HEK293T (cell line): ENCODE results near the gene CHTF8.

ENCODE experiments used
- CTCF ChIA-PET: fragments of 350-600 bp; formaldehyde crosslinking; extraction: SDS; loops from one replicate; lab custom pipeline; 2021; ENCODE audit warnings: antibody characterized with exemption, inconsistent platforms; lab: Yijun Ruan, JAX
- POLR2A ChIA-PET: fragments of 350-600 bp; formaldehyde crosslinking; extraction: SDS; loops from one replicate; lab custom pipeline; 2020; ENCODE audit warnings: antibody characterized with exemption, inconsistent platforms; lab: Yijun Ruan, JAX
- DNase-seq: peaks from one replicate; pipeline ENCODE4 v3.0.0; 2012; ENCODE audit warnings: mixed read lengths; ENCODE audit errors: extremely low spot score
- ARNT ChIP-seq: fragments of 450-650 bp; IDR thresholded peaks from 2 replicates; pipeline ENCODE4 v1.6.1; 2017; ENCODE audit warnings: mild to moderate bottlenecking
- BHLHE40 ChIP-seq: fragments of 450-650 bp; IDR thresholded peaks from 2 replicates; pipeline ENCODE4 v1.6.1; 2016; ENCODE audit warnings: mild to moderate bottlenecking, moderate library complexity, borderline replicate concordance
- CTBP1 ChIP-seq: fragments of 450-650 bp; IDR thresholded peaks from 2 replicates; pipeline ENCODE4 v1.6.1; 2016; ENCODE audit warnings: borderline replicate concordance
- ELF4 ChIP-seq: fragments of 450-650 bp; IDR thresholded peaks from 2 replicates; pipeline ENCODE4 v1.6.1; 2017; ENCODE audit warnings: antibody characterized with exemption
- FOXA1 ChIP-seq: fragments of 450-650 bp; IDR thresholded peaks from 2 replicates; pipeline ENCODE4 v1.6.1; 2016; ENCODE audit warnings: mild to moderate bottlenecking
- FOXK2 ChIP-seq: fragments of 450-650 bp; IDR thresholded peaks from 2 replicates; pipeline ENCODE4 v1.6.1; 2016; ENCODE audit warnings: mild to moderate bottlenecking
- FOXM1 ChIP-seq: fragments of 450-650 bp; IDR thresholded peaks from 2 replicates; pipeline ENCODE4 v1.6.1; 2017; ENCODE audit warnings: mild to moderate bottlenecking, borderline replicate concordance
- HDGF ChIP-seq: fragments of 450-650 bp; IDR thresholded peaks from 2 replicates; pipeline ENCODE4 v1.6.1; 2017; ENCODE audit warnings: antibody characterized with exemption, borderline replicate concordance
- L3MBTL2 ChIP-seq: fragments of 450-650 bp; conservative IDR thresholded peaks from 2 replicates; pipeline ENCODE4 v1.6.1; 2016; ENCODE audit warnings: mild to moderate bottlenecking
- LEF1 ChIP-seq: fragments of 450-650 bp; IDR thresholded peaks from 2 replicates; pipeline ENCODE4 v1.6.1; 2017; ENCODE audit warnings: mild to moderate bottlenecking, borderline replicate concordance
- NFRKB ChIP-seq: fragments of 450-650 bp; IDR thresholded peaks from 2 replicates; pipeline ENCODE4 v1.6.1; 2016; ENCODE audit warnings: mild to moderate bottlenecking, moderate library complexity
- PKNOX1 ChIP-seq: fragments of 450-650 bp; IDR thresholded peaks from 2 replicates; pipeline ENCODE4 v1.6.1; 2016
- SP1 ChIP-seq: fragments of 450-650 bp; IDR thresholded peaks from 2 replicates; pipeline ENCODE4 v1.6.1; 2017
- SUZ12 ChIP-seq: fragments of 450-650 bp; IDR thresholded peaks from 2 replicates; pipeline ENCODE4 v1.6.1; 2016; ENCODE audit warnings: mild to moderate bottlenecking
- TARDBP ChIP-seq: fragments of 450-650 bp; IDR thresholded peaks from 2 replicates; pipeline ENCODE4 v1.6.1; 2016
- ZNF384 ChIP-seq: fragments of 450-650 bp; IDR thresholded peaks from 2 replicates; pipeline ENCODE4 v1.6.1; 2016

CHTF8 gene

GRCh38 chr16:69112285-69113129 lies 19.9 kb downstream of the CHTF8 start:
- CTCF ChIA-PET: interaction anchor here (1.0 to 4.8 kb wide), 4 partner anchors 11 to 202 kb away, joined by 3 to 26 read pairs (median 6); no protein-coding TSS in a partner anchor
- POLR2A ChIA-PET: interaction anchor here (1.5 kb wide), 1 partner anchor 12 kb away, joined by 4 read pairs; no protein-coding TSS in a partner anchor
- peak; percentile 84 for DNase-seq
- no peak for TF ChIP-seq ZNF384

GRCh38 chr16:69111876-69112230 lies 20.5 kb downstream of the CHTF8 start:
- DNase-seq: no peak
- ChIA-PET CTCF (interaction anchor here (1.0 to 4.8 kb wide), 3 partner anchors 10 to 18 kb away, joined by 3 to 26 read pairs (median 6); no protein-coding TSS in a partner anchor), POLR2A (no interaction called here)
- TF ChIP-seq BHLHE40: no peak
- no peak for TF ChIP-seq SUZ12
- no peak for TF ChIP-seq TARDBP
- TF ChIP-seq FOXK2: no peak
- no peak for TF ChIP-seq L3MBTL2
- TF ChIP-seq ARNT: no peak
- TF ChIP-seq LEF1: no peak
- no peak for TF ChIP-seq NFRKB
- TF ChIP-seq FOXA1: no peak
- TF ChIP-seq CTBP1: no peak
- TF ChIP-seq SP1: no peak
- no peak for TF ChIP-seq ELF4

- TF ChIP-seq SP1: no peak
- no peak for TF ChIP-seq LEF1
- TF ChIP-seq TARDBP: no peak
- TF ChIP-seq BHLHE40: no peak
- no peak for TF ChIP-seq HDGF
- TF ChIP-seq ZNF384: no peak
- no peak for TF ChIP-seq ELF4
- no peak for TF ChIP-seq L3MBTL2
- TF ChIP-seq SUZ12: no peak
- no peak for TF ChIP-seq PKNOX1
- no peak for TF ChIP-seq FOXM1
- no peak for TF ChIP-seq NFRKB
- no peak for TF ChIP-seq FOXA1
- TF ChIP-seq CTBP1: no peak
- TF ChIP-seq FOXK2: no peak
- TF ChIP-seq ARNT: no peak
- ChIA-PET CTCF (interaction anchor here (4.8 kb wide), 1 partner anchor 12 kb away, joined by 26 read pairs; no protein-coding TSS in a partner anchor), POLR2A (no interaction called here)
- no peak for DNase-seq
These were observed 21.0 kb downstream of the CHTF8 start for GRCh38 chr16:69111216-69111875.

GRCh38 chr16:69110406-69110805 lies 22.0 kb downstream of the CHTF8 start:
- DNase-seq: no peak
- ChIA-PET POLR2A (no interaction called here), CTCF (interaction anchor here (4.8 kb wide), 1 partner anchor 13 kb away, joined by 26 read pairs; no protein-coding TSS in a partner anchor)
- TF ChIP-seq BHLHE40: no peak
- no peak for TF ChIP-seq L3MBTL2
- TF ChIP-seq TARDBP: no peak
- no peak for TF ChIP-seq SP1
- no peak for TF ChIP-seq FOXK2
- no peak for TF ChIP-seq FOXM1
- TF ChIP-seq ARNT: no peak
- no peak for TF ChIP-seq FOXA1
- no peak for TF ChIP-seq PKNOX1
- no peak for TF ChIP-seq NFRKB
- no peak for TF ChIP-seq ELF4
- no peak for TF ChIP-seq CTBP1
- TF ChIP-seq HDGF: no peak

GRCh38 chr16:69109486-69110270 lies 22.7 kb downstream of the CHTF8 start:
- no peak for DNase-seq
- ChIA-PET POLR2A (no interaction called here), CTCF (no interaction called here)
- TF ChIP-seq BHLHE40: no peak
- no peak for TF ChIP-seq PKNOX1
- no peak for TF ChIP-seq CTBP1
- no peak for TF ChIP-seq FOXK2
- no peak for TF ChIP-seq TARDBP
- no peak for TF ChIP-seq FOXM1
- TF ChIP-seq ARNT: no peak
- TF ChIP-seq SUZ12: no peak
- no peak for TF ChIP-seq ELF4
- TF ChIP-seq L3MBTL2: no peak
- TF ChIP-seq ZNF384: no peak
- TF ChIP-seq NFRKB: no peak
- no peak for TF ChIP-seq LEF1
